Measurements from ENCODE around the gene SYTL1. TPM values are rescaled to one million over a fixed set of nuclear protein-coding genes. Genes with fewer than 3 reads are reported as not detected.
A peak's percentile ranks its signal among the peaks of the same experiment; 100 is the strongest.

SYTL1 gene
- total and polyA plus RNA-seq, 9 of the 15 experiments (the other 6 are each of a cell fraction or from before 2014, with no cell fraction given) = 0.04 to 9.3 (median 1.7) TPM

DNA sequence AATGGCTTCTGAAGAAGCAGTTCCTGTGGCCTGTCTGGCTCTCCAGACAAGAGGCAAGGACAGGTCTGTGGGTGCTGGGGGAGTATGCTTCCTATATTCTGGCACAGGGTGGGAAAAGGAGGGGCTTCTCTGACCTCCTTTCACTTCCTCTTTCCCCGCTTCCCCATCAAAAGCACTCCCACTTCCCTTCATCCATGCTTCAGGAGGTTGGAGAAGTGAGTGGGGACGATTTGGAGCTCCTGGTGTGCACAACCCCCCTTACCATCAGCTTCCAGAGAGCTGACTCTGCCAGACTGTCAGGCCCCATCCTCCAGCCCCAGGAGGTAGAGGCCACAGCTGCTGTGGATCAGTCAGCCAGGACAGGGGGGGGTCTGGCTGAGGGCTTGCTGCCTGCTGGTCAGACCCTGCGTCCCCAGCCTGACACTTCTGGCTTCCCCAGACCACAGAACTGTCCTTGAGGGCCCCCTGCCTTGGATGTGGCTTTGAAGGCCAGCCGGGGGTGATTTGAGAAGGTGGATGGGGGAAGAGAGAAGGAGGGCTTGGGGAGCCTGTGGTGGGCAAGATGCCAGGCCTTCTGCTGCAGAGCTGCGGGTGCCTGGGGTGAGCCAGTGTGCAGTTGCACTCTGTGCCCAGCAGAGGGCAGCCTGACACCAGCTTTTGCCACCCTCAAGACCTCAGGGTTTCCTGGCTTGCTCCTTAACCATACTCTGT lies 41.3 kb upstream of the SYTL1 start (continued):
- TF ChIP-seq ZNF639 (CRISPR knock-in tag; conservative IDR thresholded peaks at IDR 0.05 in 1 of 2, IDR thresholded peaks at IDR 0.05 in 1 of 2) (no peak), SNAPC5 (CRISPR knock-in tag; IDR thresholded peaks at IDR 0.05) (no peak), TFAM (CRISPR knock-in tag; conservative IDR thresholded peaks at IDR 0.05) (no peak), ESRRA (IDR thresholded peaks at IDR 0.05; ENCODE audit: borderline replicate concordance, low read depth) (peak; percentile 24; the same call in 1 of the 2 replicates), GTF2F1 (IDR thresholded peaks at IDR 0.05; ENCODE audit: low read depth, low read length) (0 out of 2 replicates have a peak, but pooled peaks have one; percentile 48), HDAC1 (IDR thresholded peaks at IDR 0.05) (no peak), SMARCE1 (IDR thresholded peaks at IDR 0.05) (no peak), SUPT5H (IDR thresholded peaks at IDR 0.05) (no peak), DIDO1 (tag; IDR thresholded peaks at IDR 0.05; ENCODE audit: low read depth) (no peak), NR2C2 (CRISPR knock-in tag; IDR thresholded peaks at IDR 0.05) (no peak), NR2C2 (tag; IDR thresholded peaks at IDR 0.05) (no peak), NCOA2 (IDR thresholded peaks at IDR 0.05; ENCODE audit: partially characterized antibody in 2 of 2) (no peak), KDM1A (IDR thresholded peaks at IDR 0.05) (no peak), MIER1 (IDR thresholded peaks at IDR 0.05; ENCODE audit: low read depth) (no peak), KHSRP (IDR thresholded peaks at IDR 0.05) (no peak), PHB (CRISPR knock-in tag; IDR thresholded peaks at IDR 0.05) (peak; percentile 18; the same call in 1 of the 2 replicates), RB1 (IDR thresholded peaks at IDR 0.05; ENCODE audit: low read depth) (peak; percentile 91), L3MBTL2 (IDR thresholded peaks at IDR 0.05) (no peak), ZNF212 (CRISPR knock-in tag; IDR thresholded peaks at IDR 0.05) (no peak), ZNF24 (IDR thresholded peaks at IDR 0.05) (no peak)
- TF ChIP-seq, protein P1, sequence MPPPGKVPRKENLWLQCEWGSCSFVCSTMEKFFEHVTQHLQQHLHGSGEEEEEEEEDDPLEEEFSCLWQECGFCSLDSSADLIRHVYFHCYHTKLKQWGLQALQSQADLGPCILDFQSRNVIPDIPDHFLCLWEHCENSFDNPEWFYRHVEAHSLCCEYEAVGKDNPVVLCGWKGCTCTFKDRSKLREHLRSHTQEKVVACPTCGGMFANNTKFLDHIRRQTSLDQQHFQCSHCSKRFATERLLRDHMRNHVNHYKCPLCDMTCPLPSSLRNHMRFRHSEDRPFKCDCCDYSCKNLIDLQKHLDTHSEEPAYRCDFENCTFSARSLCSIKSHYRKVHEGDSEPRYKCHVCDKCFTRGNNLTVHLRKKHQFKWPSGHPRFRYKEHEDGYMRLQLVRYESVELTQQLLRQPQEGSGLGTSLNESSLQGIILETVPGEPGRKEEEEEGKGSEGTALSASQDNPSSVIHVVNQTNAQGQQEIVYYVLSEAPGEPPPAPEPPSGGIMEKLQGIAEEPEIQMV (tag; conservative IDR thresholded peaks at IDR 0.05; ENCODE audit: low read depth) = no peak
- TF ChIP-seq, protein P2, sequence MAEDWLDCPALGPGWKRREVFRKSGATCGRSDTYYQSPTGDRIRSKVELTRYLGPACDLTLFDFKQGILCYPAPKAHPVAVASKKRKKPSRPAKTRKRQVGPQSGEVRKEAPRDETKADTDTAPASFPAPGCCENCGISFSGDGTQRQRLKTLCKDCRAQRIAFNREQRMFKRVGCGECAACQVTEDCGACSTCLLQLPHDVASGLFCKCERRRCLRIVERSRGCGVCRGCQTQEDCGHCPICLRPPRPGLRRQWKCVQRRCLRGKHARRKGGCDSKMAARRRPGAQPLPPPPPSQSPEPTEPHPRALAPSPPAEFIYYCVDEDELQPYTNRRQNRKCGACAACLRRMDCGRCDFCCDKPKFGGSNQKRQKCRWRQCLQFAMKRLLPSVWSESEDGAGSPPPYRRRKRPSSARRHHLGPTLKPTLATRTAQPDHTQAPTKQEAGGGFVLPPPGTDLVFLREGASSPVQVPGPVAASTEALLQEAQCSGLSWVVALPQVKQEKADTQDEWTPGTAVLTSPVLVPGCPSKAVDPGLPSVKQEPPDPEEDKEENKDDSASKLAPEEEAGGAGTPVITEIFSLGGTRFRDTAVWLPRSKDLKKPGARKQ (CRISPR knock-in tag; IDR thresholded peaks at IDR 0.05) = no peak
- TF ChIP-seq, protein P3, sequence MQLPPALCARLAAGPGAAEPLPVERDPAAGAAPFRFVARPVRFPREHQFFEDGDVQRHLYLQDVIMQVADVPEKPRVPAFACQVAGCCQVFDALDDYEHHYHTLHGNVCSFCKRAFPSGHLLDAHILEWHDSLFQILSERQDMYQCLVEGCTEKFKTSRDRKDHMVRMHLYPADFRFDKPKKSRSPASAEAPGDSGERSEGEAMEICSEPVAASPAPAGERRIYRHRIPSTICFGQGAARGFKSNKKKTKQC (CRISPR knock-in tag; IDR thresholded peaks at IDR 0.05) = peak; percentile 53; the same call in 1 of the 2 replicates

Measured in K562 (cell line).